SK-N-SH (cell line): Measurements from ENCODE around the gene FXR2. TPM values are rescaled to one million over a fixed set of nuclear protein-coding genes. Genes with fewer than 3 reads are reported as not detected.
"Not testable (repeated sequence)": the region's sequence is repeated elsewhere in the genome, so short reads cannot be mapped to it uniquely, and the experiment has no call there.

ENCODE experiments used
- CTCF ChIA-PET: fragments of 300-600, 350-600 bp; formaldehyde crosslinking; extraction: SDS; loops from one replicate; lab custom pipeline; 2021; lab: Yijun Ruan, JAX
- POLR2A ChIA-PET: fragments of 350-600 bp; sonication (Branson Sonifier 250); formaldehyde crosslinking; extraction: SDS; loops from one replicate; lab custom pipeline; 2020; ENCODE audit warnings: antibody characterized with exemption, inconsistent platforms; lab: Yijun Ruan, JAX
- DNase-seq: peaks from one replicate; pipeline ENCODE4 v3.0.0; 2012
- H2AFZ ChIP-seq: fragments of 200-600 bp; sonication (generic); 2 replicates; pipeline ENCODE4 v1.8.1; 2016; ENCODE audit warnings: antibody characterized with exemption, mild to moderate bottlenecking, low read depth
- H3F3A ChIP-seq: fragments of 200-600 bp; sonication (generic); replicated peaks from 2 replicates; pipeline ENCODE3; 2016; ENCODE audit warnings: antibody characterized with exemption, mild to moderate bottlenecking; ENCODE audit not compliant: insufficient read depth
- H3K27ac ChIP-seq, 2 experiments: fragments of 200-500 bp in 1 of 2; fragments of 200-600 bp in 1 of 2; sonication (Bioruptor generic) in 1 of 2; sonication (generic), shearing (Covaris generic) in 1 of 2; 2 replicates each; pipeline versions ENCODE4 v1.5.1 to v1.6.1; 2014 to 2016; ENCODE audit warnings: low read depth in 2 of 2, inconsistent platforms in 1 of 2, low read length in 1 of 2, mild to moderate bottlenecking in 1 of 2, mixed read lengths in 1 of 2
- H3K27me3 ChIP-seq: fragments of 200-600 bp; sonication (generic), shearing (Covaris generic); 2 replicates; pipeline ENCODE4 v1.6.1; 2016; ENCODE audit warnings: mixed run types; ENCODE audit not compliant: insufficient read depth
- H3K36me3 ChIP-seq, 2 experiments: fragments of 200-500 bp in 1 of 2; fragments of 200-600 bp in 1 of 2; sonication (Bioruptor generic) in 1 of 2; sonication (generic) in 1 of 2; replicated peaks in 1 of 2; 2 replicates each; pipeline versions ENCODE3 to v1.5.1; 2014 to 2016; ENCODE audit warnings: low read length in 1 of 2, mild to moderate bottlenecking in 1 of 2; ENCODE audit not compliant: insufficient read depth in 2 of 2, control insufficient read depth in 1 of 2
- H3K4me1 ChIP-seq, 2 experiments: fragments of 200-500 bp in 1 of 2; fragments of 200-600 bp in 1 of 2; sonication (Bioruptor generic) in 1 of 2; sonication (generic), shearing (Covaris generic) in 1 of 2; 2 replicates each; pipeline versions ENCODE4 v1.5.1 to v1.6.1; 2014 to 2016; ENCODE audit warnings: low read depth in 1 of 2, low read length in 1 of 2, mixed run types in 1 of 2; ENCODE audit not compliant: insufficient read depth in 2 of 2, control insufficient read depth in 1 of 2
- H3K4me2 ChIP-seq: fragments of 200-600 bp; sonication (generic), shearing (Covaris generic); 2 replicates; pipeline ENCODE4 v1.6.1; 2017; ENCODE audit warnings: mixed run types
- H3K4me3 ChIP-seq, 2 experiments: fragments of 200-500 bp in 1 of 2; fragments of 200-600 bp in 1 of 2; sonication (Bioruptor generic) in 1 of 2; sonication (generic), shearing (Covaris generic) in 1 of 2; 2 replicates each; pipeline versions ENCODE4 v1.5.1 to v1.8.1; 2014 to 2016; ENCODE audit warnings: low read depth in 2 of 2, inconsistent platforms in 1 of 2, low read length in 1 of 2, mild to moderate bottlenecking in 1 of 2, mixed read lengths in 1 of 2, moderate library complexity in 1 of 2
- H3K79me2 ChIP-seq: fragments of 200-600 bp; sonication (generic); 2 replicates; pipeline ENCODE4 v1.8.1; 2017; ENCODE audit warnings: mild to moderate bottlenecking; ENCODE audit not compliant: insufficient read depth
- H3K9ac ChIP-seq: fragments of 200-600 bp; sonication (generic); 2 replicates; pipeline ENCODE4 v1.6.1; 2017; ENCODE audit warnings: mixed run types
- H3K9me2 ChIP-seq: fragments of 200-600 bp; sonication (generic); 2 replicates; pipeline ENCODE4 v1.6.1; 2017; ENCODE audit warnings: mixed run types
- H3K9me3 ChIP-seq: fragments of 200-600 bp; sonication (generic); 2 replicates; pipeline ENCODE4 v1.6.1; 2017; ENCODE audit warnings: mixed run types, mild to moderate bottlenecking, moderate library complexity
- H4K20me1 ChIP-seq: fragments of 200-600 bp; sonication (generic); 2 replicates; pipeline ENCODE4 v1.6.1; 2017; ENCODE audit warnings: mild to moderate bottlenecking, mixed run types; ENCODE audit not compliant: insufficient read depth
- ELF1 ChIP-seq: IDR thresholded peaks from 2 replicates; pipeline ENCODE4 v1.4.0; 2012
- FOXJ3 ChIP-seq: sonication (generic); formaldehyde crosslinking; IDR thresholded peaks from 2 replicates; pipeline ENCODE4 v1.5.1; 2020; ENCODE audit warnings: mild to moderate bottlenecking, missing genetic modification reagents
- FOXM1 ChIP-seq: IDR thresholded peaks from 2 replicates; pipeline ENCODE4 v1.4.0; 2012; ENCODE audit warnings: low read depth, mild to moderate bottlenecking
- IRF3 ChIP-seq: fragments of 150-350 bp; IDR thresholded peaks from 2 replicates; pipeline ENCODE4 v1.6.1; 2016; ENCODE audit warnings: mild to moderate bottlenecking, low read depth, low read length
- MAX ChIP-seq: IDR thresholded peaks from 2 replicates; pipeline ENCODE4 v1.4.0; 2012; ENCODE audit warnings: low read depth
- MXI1 ChIP-seq: IDR thresholded peaks from 2 replicates; pipeline ENCODE4 v1.6.1; 2012; ENCODE audit warnings: mild to moderate bottlenecking, low read depth, low read length, improper control_type of control experiment
- NRF1 ChIP-seq: IDR thresholded peaks from 2 replicates; pipeline ENCODE4 v1.6.1; 2012; ENCODE audit warnings: low read depth, mild to moderate bottlenecking, low read length
- POLR2AphosphoS5 ChIP-seq: IDR thresholded peaks from 2 replicates; pipeline ENCODE4 v1.6.1; 2012; ENCODE audit warnings: low read depth, low read length
- RCOR1 ChIP-seq: fragments of 150-350 bp; IDR thresholded peaks from 2 replicates; pipeline ENCODE4 v1.6.1; 2017; ENCODE audit warnings: antibody characterized with exemption, low read length
- REST ChIP-seq: IDR thresholded peaks from 2 replicates; pipeline ENCODE4 v1.6.1; 2012; ENCODE audit warnings: mild to moderate bottlenecking, low read depth, low read length, moderate library complexity
- RFX5 ChIP-seq: IDR thresholded peaks from 2 replicates; pipeline ENCODE4 v1.6.1; 2012; ENCODE audit warnings: mild to moderate bottlenecking, improper control_type of control experiment, low read length
- RXRA ChIP-seq: IDR thresholded peaks from 2 replicates; pipeline ENCODE4 v1.4.0; 2012; ENCODE audit warnings: low read depth, mild to moderate bottlenecking, borderline replicate concordance
- TAF1 ChIP-seq: IDR thresholded peaks from 2 replicates; pipeline ENCODE4 v1.6.1; 2012; ENCODE audit warnings: low read depth, mild to moderate bottlenecking, low read length, moderate library complexity, borderline replicate concordance
- WGBS: methylation state at CpG from one replicate; pipeline ENCODE4 v1.1.6; 2017; ENCODE audit warnings: low lambda C conversion rate; 5-methylcytosine and 5-hydroxymethylcytosine counted together
- polyA plus RNA-seq, 3 experiments: library from polyadenylated mRNA; depleted of rRNA; stranded (reverse); fragments of >200 nt; gene quantifications; 2 replicates each; pipeline ENCODE4 v1.2.3, GENCODE V29; 2012

Gene FXR2
- polyA plus RNA-seq, 1 of the 3 experiments (the other 2 are of a cell fraction), result 56.4 TPM

- TF ChIP-seq MAX (no peak), FOXJ3 (no peak), FOXM1 (no peak), POLR2AphosphoS5 (no peak), RXRA (no peak), ELF1 (no peak)
Measured at GRCh38 chr17:7610641-7611040, 4.1 kb downstream of the FXR2 start (continued).

- H3K9ac ChIP-seq, result no peak overlapping the region
- peaks cover 69% of the 10 kb centered on the region for H3K79me2 ChIP-seq
- no peaks in the 10 kb centered on the region for H3K9me2 ChIP-seq
- ChIA-PET POLR2A (no interaction called here), CTCF (interaction anchor here (1.1 to 2.1 kb wide), 2 partner anchors 17 to 82 kb away, joined by 3 to 8 read pairs; partner anchors contain the start of gene SOX15)
- no peak overlapping the region for H3K4me2 ChIP-seq
- H3K9me3 ChIP-seq, result no peaks in the 10 kb centered on the region
- H3K27me3 ChIP-seq, result no peaks in the 10 kb centered on the region
- H2AFZ ChIP-seq, result no peak overlapping the region
- peaks cover 32 to 73% of the 10 kb centered on the region in 2 experiments for H3K36me3 ChIP-seq
- H4K20me1 ChIP-seq, result peaks cover 43% of the 10 kb centered on the region
- no peak overlapping the region for H3K27ac ChIP-seq
- WGBS, result 98% methylated on average over 4 of the region's 4 CpGs
- peaks cover 0 to 3% of the 10 kb centered on the region in 2 experiments; a peak in 2 of 4 replicates for H3K4me1 ChIP-seq
- no peak for DNase-seq
- H3F3A ChIP-seq, result peaks cover 4% of the 10 kb centered on the region
- H3K4me3 ChIP-seq, result no peak overlapping the region
- no peak for TF ChIP-seq ELF1
- TF ChIP-seq MXI1, result no peak
- no peak for TF ChIP-seq RXRA
Measured at GRCh38 chr17:7606280-7606679, 8.4 kb downstream of the FXR2 start.

DNA sequence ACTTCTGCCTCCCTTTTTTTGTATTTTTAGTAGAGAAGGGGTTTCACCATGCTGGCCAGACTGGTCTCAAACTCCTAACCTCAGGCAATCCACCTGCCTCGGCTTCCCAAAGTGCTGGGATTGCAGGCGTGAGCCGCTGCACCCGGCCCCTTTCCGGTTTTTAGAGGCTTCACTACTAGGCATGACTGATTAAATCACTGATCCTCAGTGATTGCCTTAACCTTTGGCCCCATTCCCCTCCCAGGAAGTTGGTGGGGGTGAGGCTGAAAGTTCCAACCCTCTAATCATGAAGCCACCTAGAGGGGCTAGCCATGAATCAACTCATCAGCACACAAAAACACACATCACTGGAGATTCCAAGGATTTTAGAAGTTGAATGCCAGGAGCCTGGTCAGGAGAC is 17.1 kb downstream of the FXR2 start:
- H3K27ac ChIP-seq, H3K9me2 ChIP-seq, H3K9ac ChIP-seq, H3K4me3 ChIP-seq, H3K27me3 ChIP-seq, H3K9me3 ChIP-seq, H4K20me1 ChIP-seq, POLR2A ChIA-PET, H3K4me1 ChIP-seq, H3K4me2 ChIP-seq, H2AFZ ChIP-seq, DNase-seq: not testable (repeated sequence)
- Histone ChIP-seq H3K36me3 (peaks cover 48 to 67% of the 10 kb centered on the region in 2 experiments), H3K79me2 (peaks cover 12% of the 10 kb centered on the region; the same call in 1 of the 2 replicates), H3F3A (peaks cover 21% of the 10 kb centered on the region)
- CTCF ChIA-PET, result interaction anchor here (1.3 kb wide), 1 partner anchor 9 kb away, joined by 3 read pairs; no protein-coding TSS in a partner anchor
- WGBS, result 89% methylated on average over 5 of the region's 5 CpGs

GRCh38 chr17:7593296-7593695 is 21.4 kb downstream of the FXR2 start:
- peaks cover 41 to 68% of the 10 kb centered on the region in 2 experiments for H3K36me3 ChIP-seq
- H3K4me2 ChIP-seq, result no peak overlapping the region
- H3K9me3 ChIP-seq, result no peaks in the 10 kb centered on the region
- TF ChIP-seq FOXM1 (no peak), RFX5 (no peak), IRF3 (no peak), MXI1 (no peak), RXRA (no peak), TAF1 (no peak), NRF1 (no peak), RCOR1 (no peak), MAX (no peak), REST (no peak), FOXJ3 (no peak)
- DNase-seq, result no peak
- ChIA-PET CTCF (interaction anchor here (1.5 kb wide), 1 partner anchor 17 kb away, joined by 7 read pairs; no protein-coding TSS in a partner anchor), POLR2A (interaction anchor here (1.4 kb wide), 1 partner anchor 10 kb away, joined by 3 read pairs; the partner anchor contains the start of gene MPDU1)
- peaks cover 12% of the 10 kb centered on the region; the same call in 1 of the 2 replicates for H3K79me2 ChIP-seq
- no peak overlapping the region for H3K27ac ChIP-seq
- H2AFZ ChIP-seq, result no peak overlapping the region
- H3K9me2 ChIP-seq, result no peaks in the 10 kb centered on the region
- no peak overlapping the region for H3K4me3 ChIP-seq
- no peak overlapping the region for H3K9ac ChIP-seq
- no peaks in the 10 kb centered on the region for H3K27me3 ChIP-seq
- peaks cover 17 to 22% of the 10 kb centered on the region in 2 experiments for H3K4me1 ChIP-seq
- no peaks in the 10 kb centered on the region for H4K20me1 ChIP-seq
- 90% methylated on average over 12 of the region's 12 CpGs for WGBS
- H3F3A ChIP-seq, result peaks cover 37% of the 10 kb centered on the region
